DLD1 (cell line): Measurements from ENCODE around the gene UCN.
"Not testable (repeated sequence)": the region's sequence is repeated elsewhere in the genome, so short reads cannot be mapped to it uniquely, and the experiment has no call there.

Experiments used
- in situ Hi-C: cut with HindIII; loops from 2 replicates; pipeline ENCODE4 v1.10.0; 2017; ENCODE audit warnings: low sequenced_read_pairs

Gene UCN, protein sequence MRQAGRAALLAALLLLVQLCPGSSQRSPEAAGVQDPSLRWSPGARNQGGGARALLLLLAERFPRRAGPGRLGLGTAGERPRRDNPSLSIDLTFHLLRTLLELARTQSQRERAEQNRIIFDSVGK

DNA sequence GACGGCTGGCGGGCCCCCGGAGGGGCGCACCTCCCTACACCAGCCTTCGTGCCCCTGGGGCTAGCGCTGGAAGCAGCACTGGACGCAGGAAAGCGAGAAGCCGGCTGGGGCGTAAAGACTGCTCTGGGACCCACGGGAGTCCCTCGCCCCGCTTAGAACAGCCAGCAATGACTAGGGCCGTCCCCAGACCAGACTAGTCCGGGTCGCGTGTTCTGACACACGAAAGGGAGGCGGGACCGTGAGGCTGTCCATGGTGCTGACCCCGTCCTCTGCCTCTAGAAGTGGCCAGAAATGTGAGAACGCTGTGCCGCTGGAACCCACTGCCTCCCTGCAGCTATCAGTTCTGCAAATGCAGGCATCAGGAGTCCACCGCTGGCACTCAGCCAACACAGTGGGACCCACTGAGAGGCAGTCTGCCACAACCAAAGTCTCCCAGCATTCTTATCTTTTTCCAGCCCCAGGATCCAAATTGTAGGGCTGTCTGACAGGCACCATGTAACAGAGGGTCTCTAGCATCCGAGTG, at the start of gene UCN:
Gene UCN (minus strand): TSS at position 87 of the 523 bp plus-strand sequence. CDS start 550 bp downstream, outside the sequence.
- in situ Hi-C loops = no loop called here

DNA sequence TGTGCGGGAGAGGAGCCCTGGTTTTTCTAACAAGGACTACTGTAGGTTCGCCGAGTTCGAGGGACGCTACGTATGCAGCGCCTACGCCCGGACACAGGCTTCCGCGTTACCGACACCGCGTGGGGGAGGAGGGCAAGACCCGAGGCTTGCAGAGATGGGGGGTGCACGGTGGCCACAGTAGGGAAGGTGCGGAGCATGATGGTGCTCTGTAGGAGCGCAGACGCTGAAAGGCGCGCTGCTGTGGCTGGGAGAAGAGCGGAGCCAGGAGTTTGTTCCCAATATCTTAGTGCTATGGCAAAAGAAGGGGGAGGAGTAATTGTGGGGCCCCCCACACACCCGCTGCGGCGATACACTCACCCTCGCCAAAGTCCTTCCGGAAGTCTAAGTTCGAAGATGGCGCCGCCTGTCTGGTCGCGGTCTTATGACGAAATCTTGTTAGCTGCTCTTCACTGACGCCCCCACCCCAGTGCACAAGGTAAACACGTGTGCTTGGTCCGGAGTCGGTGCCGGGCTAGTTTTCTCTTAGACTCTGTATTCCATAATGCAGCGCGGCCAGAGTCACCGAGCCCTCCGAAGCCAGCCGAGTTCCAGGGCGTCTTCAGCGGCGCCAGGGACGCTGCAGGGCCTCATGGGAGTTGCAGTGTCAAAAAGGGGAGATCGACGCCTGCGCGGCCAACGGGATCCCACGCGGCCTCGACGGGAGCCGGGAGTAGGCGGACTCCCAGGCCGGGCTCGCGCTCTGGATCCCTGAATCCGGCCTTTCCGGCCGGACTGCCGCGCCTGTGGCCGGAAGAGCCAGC, 48.3 kb upstream of the UCN start, which contains the start of gene GTF3C2:
Gene GTF3C2 (minus strand): TSS at position 383 of the 800 bp plus-strand sequence. CDS start 13,210 bp downstream, outside the sequence.
- in situ Hi-C loops = no loop called here

DNA sequence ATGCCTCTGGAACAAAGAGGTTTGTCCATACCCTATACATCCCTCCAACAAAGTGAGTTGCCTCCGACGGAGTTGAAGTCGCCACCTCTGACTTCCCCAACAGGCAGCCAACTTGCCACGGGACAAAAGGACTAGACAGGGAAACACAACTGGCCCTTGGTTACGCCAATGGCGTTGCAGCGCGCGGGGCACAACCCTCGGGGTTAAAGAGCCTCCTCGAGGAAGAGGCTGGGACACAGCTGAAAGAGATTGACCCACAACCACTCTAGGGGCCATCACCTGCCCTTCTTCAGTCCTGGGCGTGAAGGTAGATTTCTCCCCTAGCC, 47.8 kb upstream of the UCN start:
- in situ Hi-C loops = no loop called here

DNA sequence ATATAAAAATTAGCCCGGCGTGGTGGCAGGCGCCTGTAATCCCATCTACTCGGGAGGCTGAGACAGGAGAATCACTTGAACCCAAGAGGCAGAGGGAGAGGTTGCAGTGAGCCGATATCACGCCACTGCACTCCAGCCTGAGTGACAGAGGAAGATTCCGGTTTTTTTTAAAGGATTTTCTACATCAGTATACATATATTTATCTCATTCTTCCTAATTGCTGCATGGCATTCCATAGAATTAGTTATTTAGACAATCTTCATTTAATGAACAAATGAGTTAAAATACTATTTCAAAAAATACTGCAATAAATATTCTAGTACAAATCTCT, 46.3 kb upstream of the UCN start:
- in situ Hi-C loops = no loop called here

DNA sequence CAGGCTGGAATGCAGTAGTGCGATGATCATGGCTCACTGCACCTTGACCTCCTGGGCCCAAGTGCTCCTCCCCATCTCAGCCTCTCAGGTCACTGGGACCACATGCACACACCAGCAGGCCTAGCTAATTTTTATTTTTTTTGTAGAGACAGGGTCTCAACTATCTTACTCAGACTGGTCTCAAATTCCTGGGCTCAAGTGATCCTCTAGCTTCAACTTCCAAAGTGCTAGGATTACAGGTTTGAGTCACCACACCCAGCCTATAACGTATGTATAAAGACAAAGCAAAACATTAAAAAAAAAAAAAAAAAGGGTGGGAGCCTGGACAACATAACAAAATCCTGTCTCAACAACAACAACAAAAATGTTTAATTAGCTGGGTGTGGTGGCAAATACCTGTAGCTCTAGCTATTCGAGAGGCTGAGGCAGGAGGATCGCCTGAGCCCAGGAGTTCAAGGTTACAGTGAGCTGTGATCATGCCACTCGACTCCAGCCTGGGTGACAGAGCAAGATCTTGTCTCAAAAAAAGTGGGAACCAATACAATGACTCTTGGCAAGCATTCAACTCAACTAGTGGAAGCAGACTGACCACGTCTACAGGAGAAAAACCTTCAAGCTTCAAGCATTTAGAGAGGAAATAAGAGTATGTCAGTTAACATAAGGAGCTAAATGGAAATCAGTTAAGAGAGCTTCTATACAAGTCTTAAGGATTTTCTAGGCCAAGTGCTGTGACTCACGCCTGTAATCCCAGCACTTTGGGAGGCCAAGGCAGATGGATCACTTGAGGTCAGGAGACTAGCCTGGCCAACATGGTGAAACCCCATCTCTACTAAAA, 45.7 kb upstream of the UCN start:
- in situ Hi-C loops = no loop called here

DNA sequence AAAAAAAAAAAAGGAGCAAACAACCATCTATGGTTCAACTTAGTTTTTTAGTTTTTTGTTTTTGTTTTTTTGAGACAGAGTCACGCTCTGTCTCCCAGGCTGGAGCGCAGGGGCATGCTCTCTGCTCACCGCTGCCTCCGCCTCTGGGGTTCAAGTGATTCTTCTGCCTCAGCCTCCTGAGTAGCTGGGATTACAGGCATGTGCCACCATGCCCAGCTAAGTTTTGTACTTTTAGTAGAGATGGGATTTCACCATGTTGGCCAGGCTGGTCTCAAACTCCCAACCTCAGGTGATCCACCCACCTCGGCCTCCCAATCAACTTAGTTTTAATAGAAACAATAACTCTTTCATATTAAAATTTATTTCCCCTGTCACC, 45.1 kb upstream of the UCN start:
- in situ Hi-C loops = not testable (repeated sequence)

DNA sequence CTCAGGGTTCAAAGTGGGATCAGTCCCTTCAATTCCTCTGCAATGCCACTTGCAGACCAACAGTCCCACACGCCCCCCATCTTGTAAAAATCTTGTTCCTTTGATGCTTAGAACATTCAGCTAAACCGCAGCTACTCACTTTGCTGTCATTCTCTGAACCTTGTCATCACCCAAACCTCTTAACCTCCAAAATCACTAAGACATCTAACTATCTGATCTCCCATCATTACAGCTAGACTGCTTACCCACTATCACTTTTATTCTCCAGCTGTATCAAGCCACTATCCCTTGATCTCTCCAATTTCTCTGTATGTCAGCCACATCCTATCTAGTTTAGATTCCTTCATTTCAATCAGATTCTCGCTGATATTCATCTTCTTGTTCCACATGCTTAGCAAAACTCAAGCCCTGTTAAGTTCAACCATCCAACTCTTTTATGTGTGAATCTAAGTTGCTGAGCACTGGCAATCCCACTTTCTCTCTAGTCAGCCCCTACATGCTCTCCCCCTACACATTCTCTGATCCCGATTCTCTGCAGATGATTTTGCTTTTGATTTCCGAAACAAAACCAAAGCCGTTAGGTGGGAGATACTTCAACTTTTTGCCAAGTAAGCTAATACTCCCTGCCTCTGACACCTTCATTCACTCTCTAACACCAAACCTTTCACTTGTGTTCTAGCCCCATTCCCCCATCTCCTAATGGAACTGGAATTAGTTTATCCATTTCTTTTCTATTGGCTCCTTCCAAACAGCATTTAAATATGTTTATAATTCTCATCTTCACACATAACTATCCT, 43.8 kb upstream of the UCN start:
- in situ Hi-C loops = no loop called here

DNA sequence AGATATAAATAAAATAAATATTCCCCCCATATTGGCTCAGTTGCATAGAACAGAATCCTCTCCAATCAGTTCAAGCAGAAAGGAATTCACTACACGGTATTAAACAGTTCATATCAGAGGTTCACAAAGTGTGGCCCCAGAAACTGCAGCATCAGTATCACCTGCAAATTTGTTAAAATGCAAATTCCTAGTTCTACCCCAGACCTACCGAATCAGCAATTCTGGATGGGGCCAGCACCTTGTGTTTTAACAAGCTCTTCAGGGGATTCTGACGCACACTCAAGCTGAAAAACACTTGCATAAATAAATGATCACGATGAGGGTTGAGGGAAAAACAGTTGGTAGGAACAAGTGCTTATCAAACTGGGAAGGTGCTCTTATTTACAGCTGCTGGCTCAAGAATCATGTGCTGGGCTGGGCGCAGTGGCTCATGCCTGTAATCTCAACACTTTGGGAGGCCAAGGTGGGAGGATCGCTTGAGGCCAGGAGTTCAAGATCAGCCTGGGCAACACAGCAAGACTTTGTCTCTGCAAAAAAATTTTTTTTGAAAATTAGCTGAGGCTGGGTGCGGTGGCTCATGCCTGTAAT, 42.0 kb upstream of the UCN start:
- in situ Hi-C loops = no loop called here

DNA sequence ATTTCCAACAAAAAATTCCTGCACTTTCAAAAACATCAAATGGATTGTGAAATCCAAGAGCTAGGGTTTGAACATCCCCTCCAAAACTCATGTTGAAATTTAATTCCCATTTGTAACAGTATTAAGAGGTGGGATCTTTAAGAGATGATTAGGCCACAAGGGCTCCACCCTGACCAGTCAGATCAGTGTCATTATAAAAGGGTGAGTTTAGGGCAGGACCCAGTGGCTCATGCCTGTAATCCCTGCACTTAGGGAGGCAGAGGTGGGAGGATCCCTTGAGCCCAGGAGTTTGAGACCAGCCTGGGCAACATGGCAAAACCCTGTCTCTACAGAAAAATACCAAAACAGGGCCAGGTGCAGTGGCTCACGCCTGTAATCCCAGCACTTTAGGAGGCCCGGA, 39.4 kb upstream of the UCN start:
- in situ Hi-C loops = no loop called here

DNA sequence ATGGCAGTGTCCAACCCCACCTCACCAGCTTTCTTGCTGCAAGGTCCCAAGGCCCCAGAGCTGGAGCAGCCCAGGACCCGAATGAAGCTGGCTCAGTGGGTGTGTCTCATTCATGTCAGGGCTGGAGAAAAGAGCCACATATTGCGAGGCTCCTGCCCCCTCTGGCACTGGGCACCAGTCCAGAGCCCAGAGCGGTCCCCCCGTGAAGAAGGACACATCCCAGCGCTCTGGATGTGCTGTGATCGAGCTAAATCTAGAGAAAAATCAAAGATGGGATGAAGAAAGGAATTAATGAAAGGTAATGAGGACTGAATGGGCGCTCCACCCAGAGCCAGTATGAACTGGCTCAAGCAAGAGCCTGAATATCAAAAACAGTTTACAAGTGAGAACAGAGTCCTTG, 27.9 kb upstream of the UCN start:
- in situ Hi-C loops = no loop called here

DNA sequence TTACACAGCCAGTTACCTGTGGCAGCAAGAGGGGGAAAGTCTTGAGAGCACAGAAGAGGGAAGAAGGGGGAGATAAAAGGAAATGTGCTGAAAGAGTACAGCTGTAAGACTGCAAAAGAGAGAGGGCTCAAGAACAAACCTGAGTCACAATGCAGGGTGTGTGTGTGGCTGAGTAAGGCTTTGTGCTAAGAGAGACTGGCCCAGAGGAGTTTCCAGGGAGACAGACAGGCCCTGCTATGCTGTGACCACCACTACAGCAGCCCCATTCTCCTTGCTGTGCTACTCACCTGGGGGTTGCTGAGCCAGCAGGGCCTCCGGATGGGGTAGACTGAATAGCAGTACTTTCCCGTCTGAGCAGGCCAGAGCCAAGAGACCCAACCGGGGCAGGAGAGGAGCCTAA, 27.1 kb upstream of the UCN start:
- in situ Hi-C loops = no loop called here

DNA sequence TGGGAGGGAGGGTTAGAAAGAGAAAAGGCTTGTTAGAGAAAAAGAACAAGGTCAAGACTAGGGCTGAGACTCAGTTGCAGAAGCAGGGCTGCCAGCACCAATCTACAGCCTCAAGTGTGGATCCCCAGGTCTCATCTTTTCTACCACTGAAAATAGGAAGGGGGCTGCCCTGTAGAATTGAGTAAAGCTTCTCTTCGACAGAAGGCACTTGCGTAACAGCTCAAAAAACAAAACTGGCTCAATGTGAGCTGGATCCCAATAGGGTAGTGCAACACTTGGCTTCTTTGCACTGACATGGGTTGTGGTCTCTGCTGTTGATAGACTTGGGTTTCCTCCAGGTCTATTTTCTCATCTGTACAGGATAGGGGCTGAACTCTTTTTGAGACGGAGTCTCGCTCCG, 16.5 kb upstream of the UCN start:
- in situ Hi-C loops = no loop called here

DNA sequence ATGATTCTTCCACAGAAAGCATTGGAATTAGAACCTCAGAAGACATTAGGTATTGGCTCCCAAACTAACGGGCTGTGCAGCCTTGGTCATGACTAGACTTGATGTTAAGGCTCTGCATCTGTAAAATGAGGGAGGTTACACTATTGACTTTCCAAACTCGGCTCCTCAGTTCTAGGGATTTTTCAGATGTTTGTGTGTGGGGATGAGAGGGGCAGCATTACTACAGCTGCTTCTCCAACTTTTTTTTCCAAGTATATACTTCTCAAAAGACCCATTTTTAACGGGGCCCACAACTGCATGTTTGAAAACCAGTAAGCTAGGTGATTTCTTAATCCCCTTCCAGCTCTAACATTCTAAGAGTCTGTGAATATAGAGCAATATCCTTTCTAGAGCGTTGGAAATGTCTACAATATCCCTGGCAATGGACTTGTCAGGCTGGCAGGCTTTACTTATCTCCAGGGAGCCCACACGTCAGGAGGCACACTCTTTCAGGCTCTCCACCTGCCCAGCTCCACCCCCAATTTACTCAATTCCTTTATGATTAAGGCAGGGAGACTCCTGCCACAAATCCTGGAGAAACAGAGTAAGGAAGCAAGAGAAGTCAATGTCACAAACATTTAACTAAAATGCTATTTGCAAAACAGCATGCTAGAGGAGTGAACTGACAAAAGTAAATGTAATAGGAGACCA, 15.5 kb upstream of the UCN start:
- in situ Hi-C loops = no loop called here

DNA sequence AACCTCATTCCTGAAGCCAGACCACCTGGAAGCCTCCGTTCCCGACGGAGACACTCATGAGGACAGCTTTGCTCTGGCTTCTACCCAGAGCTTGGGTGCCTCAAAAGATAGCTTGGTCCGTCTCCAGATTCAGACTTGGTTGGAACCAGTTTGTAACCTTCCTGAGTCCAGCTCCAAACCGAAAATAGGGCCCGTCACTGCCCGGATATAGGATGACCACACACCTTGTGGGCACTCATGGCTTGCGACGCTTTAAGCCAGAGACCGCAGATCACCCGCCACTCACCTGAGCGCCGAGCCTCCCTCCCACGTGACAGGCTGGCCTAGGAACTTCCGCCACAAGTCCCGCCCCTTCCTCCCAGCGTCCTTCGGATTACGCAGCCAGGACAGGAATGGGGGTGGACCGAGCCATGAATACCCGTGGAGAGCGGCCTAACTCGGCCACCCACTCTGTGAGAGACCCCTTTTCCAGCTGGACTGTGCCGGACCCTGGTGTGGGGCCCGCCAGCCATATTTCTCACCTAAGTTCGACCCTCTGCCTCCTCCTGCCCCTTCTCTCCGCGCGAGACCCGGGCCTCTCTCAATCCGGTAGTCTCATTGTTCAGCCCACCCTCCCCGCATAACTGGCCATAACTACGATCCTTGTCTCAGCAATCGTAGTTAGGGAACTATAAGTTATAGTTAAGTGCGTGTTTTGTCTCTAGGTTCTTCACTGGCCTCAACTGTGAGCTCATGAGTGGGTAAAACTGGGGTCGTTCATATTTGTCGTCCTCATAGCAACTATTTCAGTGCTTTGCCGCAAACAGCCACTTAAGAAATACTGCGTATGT, 14.7 kb upstream of the UCN start, which contains the start of gene MPV17:
Gene MPV17 (minus strand): TSS at position 332 of the 830 bp plus-strand sequence. CDS start 580 bp downstream, outside the sequence.
- in situ Hi-C loops = no loop called here

DNA sequence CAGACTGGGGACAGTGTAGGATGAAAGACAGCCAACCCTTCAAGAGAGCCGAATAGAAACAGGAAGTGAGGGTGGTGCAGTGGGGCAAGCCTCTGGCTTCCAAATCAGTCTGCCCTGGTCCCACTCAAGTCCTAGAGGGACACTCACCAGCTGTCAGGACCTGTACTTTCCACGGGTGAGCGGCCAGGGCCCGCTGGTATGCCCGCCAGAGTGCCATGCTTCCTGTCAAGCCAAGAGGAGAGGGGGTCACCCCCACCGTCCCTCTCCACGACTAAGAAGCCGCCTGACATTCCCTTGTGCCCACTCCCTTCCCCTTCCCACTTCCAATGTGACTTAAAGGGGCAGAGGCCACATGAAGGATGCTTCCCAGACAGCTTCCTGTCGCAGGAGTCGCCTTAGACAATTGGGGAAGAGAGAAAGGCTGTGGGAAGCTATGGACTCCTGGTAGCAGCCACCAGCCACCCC, 14.1 kb upstream of the UCN start:
- in situ Hi-C loops = no loop called here

DNA sequence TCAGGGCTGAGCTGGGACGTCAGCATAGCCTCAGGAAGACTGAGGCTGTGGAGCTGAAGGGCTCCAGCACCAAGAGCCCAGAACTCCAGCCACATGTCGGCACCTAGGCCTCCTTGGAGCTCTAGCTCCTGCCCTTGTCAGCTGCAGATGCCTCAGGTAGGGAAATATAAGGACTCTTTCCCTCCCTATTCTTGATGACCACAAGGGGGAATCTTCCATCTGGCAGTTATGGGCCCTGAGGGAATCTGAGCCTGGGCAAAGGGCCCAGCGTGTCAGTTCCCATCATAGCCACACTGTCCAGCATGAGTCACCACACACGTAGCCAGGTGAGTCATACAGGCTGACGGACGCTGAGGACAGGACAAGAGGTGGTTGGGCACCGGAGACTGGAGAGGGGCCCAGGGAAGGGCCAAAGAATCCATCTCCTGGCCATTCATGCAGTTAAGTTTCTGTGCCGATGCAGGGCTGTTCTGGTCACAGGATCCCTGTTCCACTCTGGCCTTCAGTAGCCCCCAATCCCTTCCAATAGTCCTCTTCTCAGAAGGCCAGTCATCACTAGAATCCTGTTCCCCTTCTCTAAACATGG, 12.8 kb upstream of the UCN start:
- in situ Hi-C loops = no loop called here

DNA sequence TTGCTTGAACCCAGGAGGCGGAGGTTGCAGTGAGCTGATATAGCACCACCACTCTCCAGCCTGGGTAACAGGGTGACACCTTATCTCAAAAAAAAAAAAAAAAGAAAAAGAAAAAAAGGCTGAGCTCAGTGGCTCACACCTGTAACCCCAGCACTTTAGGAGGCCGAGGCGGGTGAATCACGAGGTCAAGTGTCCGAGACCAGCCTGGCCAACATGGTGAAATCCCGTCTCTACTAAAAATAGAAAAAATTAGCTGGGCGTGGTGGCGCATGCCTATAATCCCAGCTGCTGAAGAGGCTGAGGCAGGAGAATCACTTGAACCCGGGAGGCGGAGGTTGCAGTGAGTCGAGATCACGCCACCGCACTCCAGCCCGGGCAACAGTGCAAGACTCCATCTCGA, 11.6 kb upstream of the UCN start:
- in situ Hi-C loops = not testable (repeated sequence)

DNA sequence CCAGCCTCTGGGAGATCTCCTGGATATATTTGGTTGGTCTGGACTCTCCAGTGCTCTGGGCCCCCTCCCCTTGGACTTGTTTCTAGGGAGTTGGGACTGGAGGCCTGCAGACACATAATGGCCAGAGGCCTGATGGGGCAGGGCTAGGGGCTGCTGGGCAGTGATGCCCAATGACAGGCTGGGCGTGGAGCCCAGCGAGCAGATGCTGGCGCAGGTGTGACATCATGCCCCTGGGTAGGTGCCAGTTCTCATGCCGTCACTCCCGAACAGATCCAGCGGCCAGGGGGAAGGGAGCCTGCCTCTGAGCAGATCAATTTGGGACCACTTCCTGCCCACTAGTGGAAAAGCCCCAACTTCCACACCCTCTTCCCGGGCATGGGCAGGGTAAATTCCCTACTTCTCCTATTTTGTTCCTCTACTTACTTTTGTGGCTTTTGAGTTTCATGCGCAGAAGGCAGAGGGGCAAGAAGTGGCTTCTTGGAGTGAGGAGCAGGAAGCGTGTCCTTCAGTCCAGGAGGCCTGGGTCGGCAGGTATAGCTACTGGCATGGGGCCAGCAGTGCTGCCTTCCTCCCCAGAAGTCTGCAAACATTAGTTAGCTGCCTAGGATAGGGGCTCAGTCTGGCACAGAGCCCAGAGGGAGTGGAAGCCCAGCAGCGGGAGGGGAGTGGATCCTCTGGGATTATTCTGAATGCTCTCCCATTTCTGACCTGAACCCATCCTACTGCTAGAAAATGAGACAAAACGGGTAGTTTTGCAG, 8.6 kb upstream of the UCN start:
- in situ Hi-C loops = no loop called here
